ENCODE data around the gene ZNF536. TPM values are rescaled to one million over a fixed set of nuclear protein-coding genes. Genes with fewer than 3 reads are reported as not detected.

ZNF536 gene
- total RNA-seq, 1 experiment from 2014 or later: not detected

- Histone ChIP-seq H3K14ac (ENCODE audit: insufficient read depth, low read length) (no peak overlapping the region), H3K23ac (ENCODE audit: insufficient read length, low read depth, low read length) (no peak overlapping the region), H3K18ac (ENCODE audit: insufficient read length, low read depth, low read length) (no peak overlapping the region), H3K27ac (ENCODE audit: insufficient read length, low read depth, low read length) (no peak overlapping the region), H3K9ac (ENCODE audit: extremely low read depth, insufficient read length, low read length) (no peak overlapping the region), H3K23me2 (ENCODE audit: insufficient read length, low read depth, low read length, poor library complexity, severe bottlenecking) (no peaks in the 10 kb centered on the region), H4K8ac (replicated peaks; ENCODE audit: insufficient read length, low read depth, low read length) (no peak overlapping the region), H3K27me3 (ENCODE audit: insufficient read depth, low read length) (no peaks in the 10 kb centered on the region), H3K79me1 (ENCODE audit: insufficient read depth, low read depth, low read length, poor library complexity, severe bottlenecking) (no peaks in the 10 kb centered on the region), H2BK5ac (ENCODE audit: insufficient read length, low read length) (no peak overlapping the region), H2BK15ac (ENCODE audit: low read depth, low read length) (no peak overlapping the region), H4K20me1 (ENCODE audit: control insufficient read depth, insufficient read depth, insufficient read length) (no peaks in the 10 kb centered on the region), H3K4me2 (ENCODE audit: insufficient read depth, insufficient read length, low read length) (no peak overlapping the region), H3K56ac (ENCODE audit: insufficient read length, low read depth, low read length) (no peak overlapping the region), H3T11ph (ENCODE audit: low read length) (no peak overlapping the region), H4K91ac (ENCODE audit: insufficient read length, low read depth, low read length) (no peak overlapping the region), H2AK5ac (ENCODE audit: insufficient read length, low read length) (no peak overlapping the region), H4K5ac (ENCODE audit: insufficient read length, low read depth, low read length) (no peak overlapping the region), H2BK120ac (ENCODE audit: low read depth, low read length, poor library complexity, severe bottlenecking) (no peak overlapping the region), H3K9me3 (ENCODE audit: control insufficient read depth, low read depth, low read length) (no peaks in the 10 kb centered on the region), H2AFZ (ENCODE audit: low read length) (no peak overlapping the region), H3K4ac (ENCODE audit: low read depth, low read length) (no peak overlapping the region), H3K4me1 (ENCODE audit: insufficient read depth, low read length) (peaks cover 3% of the 10 kb centered on the region; the same call in 1 of the 2 replicates), H2BK12ac (ENCODE audit: insufficient read length, low read depth, low read length) (no peak overlapping the region), H2BK20ac (ENCODE audit: low read depth, low read length, poor library complexity, severe bottlenecking) (no peak overlapping the region), H3K79me2 (ENCODE audit: insufficient read depth, low read length) (no peaks in the 10 kb centered on the region)
- H3K4me1 Mint-ChIP-seq: peaks cover 37 to 48% of the 10 kb centered on the region in 2 experiments
- DNase-seq: no peak
- no peak overlapping the region for H3K4me3 Mint-ChIP-seq
- TF ChIP-seq CTCF (conservative IDR thresholded peaks at IDR 0.05): no peak
- no peaks in the 10 kb centered on the region for H3K36me3 Mint-ChIP-seq (ENCODE audit: insufficient read depth in 1 of 3, low read depth in 3 of 3)
- H3K27ac Mint-ChIP-seq: no peak overlapping the region
- H3K9me3 Mint-ChIP-seq: no peaks in the 10 kb centered on the region
- no CpG with 5 or more reads among the region's 4 CpGs for WGBS (ENCODE audit: extremely low coverage, insufficient read length, low lambda C conversion rate)
- H3K27me3 Mint-ChIP-seq (ENCODE audit: low read depth): no peaks in the 10 kb centered on the region; the same call in 1 of the 2 replicates
These were observed 75.3 kb downstream of the ZNF536 start for GRCh38 chr19:30447553-30447870.

All from H9 (cell line).